LNCaP clone FGC (cell line): Measurements from ENCODE around the gene UNC93A.

ENCODE experiments used
- DNase-seq: peaks from one replicate; pipeline ENCODE4 v3.0.0-alpha.2; 2011; ENCODE audit warnings: low read depth
- H3K4me3 ChIP-seq: 2 replicates; pipeline ENCODE4 v1.5.1; 2011; ENCODE audit warnings: mild to moderate bottlenecking, low read depth, low read length, control low read depth
- TF ChIP-seq, protein P1 (sequence below): IDR thresholded peaks from 2 replicates; pipeline ENCODE4 v1.5.1; 2012; ENCODE audit warnings: mild to moderate bottlenecking; ENCODE audit not compliant: control insufficient read depth, insufficient read depth; ENCODE audit errors: extremely low read depth

Gene UNC93A

DNA sequence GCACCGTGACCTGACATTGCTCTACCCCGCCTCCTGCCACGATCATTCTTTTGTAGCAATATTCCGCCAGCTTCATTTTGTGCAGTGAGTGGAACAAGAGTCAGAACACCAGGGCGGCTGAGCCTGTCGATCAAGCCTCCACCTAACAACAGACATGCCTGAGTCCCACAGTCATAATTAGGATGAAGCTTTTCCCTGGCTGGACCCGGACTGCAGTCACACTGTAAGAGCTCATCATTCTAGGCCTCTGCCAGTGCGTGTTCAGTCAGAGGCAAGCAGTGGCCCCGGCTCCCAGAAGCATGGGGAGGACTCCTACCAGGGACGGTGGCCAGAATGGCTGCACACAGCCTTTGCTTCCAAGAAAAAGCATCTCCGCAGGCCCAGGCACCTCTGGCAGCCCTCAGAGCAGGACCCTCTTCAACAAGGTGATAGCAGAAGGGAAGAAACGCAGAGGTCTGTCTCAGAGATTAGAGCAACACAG, 23.2 kb upstream of the UNC93A start:
- DNase-seq: no peak
- TF ChIP-seq, protein P1, sequence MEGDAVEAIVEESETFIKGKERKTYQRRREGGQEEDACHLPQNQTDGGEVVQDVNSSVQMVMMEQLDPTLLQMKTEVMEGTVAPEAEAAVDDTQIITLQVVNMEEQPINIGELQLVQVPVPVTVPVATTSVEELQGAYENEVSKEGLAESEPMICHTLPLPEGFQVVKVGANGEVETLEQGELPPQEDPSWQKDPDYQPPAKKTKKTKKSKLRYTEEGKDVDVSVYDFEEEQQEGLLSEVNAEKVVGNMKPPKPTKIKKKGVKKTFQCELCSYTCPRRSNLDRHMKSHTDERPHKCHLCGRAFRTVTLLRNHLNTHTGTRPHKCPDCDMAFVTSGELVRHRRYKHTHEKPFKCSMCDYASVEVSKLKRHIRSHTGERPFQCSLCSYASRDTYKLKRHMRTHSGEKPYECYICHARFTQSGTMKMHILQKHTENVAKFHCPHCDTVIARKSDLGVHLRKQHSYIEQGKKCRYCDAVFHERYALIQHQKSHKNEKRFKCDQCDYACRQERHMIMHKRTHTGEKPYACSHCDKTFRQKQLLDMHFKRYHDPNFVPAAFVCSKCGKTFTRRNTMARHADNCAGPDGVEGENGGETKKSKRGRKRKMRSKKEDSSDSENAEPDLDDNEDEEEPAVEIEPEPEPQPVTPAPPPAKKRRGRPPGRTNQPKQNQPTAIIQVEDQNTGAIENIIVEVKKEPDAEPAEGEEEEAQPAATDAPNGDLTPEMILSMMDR: no peak
- H3K4me3 ChIP-seq: no peak overlapping the region

DNA sequence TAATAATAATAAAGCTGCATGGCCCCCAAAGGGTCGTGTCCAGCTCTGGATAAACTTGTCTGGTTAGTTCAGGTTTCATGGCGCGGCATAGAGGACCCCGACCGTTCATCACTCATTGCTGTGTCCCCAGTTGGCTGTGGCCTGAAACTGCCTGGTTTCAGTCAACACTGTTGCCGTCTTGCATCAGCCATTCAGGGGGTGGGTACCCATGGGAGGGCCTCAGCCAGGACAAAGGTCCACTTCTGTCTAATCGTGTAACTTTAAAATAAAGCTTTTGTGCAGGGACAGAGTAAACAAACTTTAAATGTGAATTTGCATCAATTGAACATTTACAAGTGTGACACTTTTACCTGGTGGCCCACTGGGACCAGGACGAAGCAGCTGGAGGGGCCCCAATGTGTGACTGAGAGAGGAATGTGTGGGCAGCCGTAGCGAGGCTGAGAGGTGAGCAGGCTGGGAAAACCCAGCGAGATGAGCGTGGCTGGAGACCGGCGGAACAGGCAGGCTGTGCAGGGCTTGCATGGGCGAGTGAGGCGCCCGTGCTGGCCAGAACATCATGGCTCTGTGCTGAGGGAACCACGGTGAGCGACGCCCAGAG, 22.3 kb upstream of the UNC93A start:
- TF ChIP-seq, protein P1: no peak
- no peak overlapping the region for H3K4me3 ChIP-seq
- DNase-seq: no peak

DNA sequence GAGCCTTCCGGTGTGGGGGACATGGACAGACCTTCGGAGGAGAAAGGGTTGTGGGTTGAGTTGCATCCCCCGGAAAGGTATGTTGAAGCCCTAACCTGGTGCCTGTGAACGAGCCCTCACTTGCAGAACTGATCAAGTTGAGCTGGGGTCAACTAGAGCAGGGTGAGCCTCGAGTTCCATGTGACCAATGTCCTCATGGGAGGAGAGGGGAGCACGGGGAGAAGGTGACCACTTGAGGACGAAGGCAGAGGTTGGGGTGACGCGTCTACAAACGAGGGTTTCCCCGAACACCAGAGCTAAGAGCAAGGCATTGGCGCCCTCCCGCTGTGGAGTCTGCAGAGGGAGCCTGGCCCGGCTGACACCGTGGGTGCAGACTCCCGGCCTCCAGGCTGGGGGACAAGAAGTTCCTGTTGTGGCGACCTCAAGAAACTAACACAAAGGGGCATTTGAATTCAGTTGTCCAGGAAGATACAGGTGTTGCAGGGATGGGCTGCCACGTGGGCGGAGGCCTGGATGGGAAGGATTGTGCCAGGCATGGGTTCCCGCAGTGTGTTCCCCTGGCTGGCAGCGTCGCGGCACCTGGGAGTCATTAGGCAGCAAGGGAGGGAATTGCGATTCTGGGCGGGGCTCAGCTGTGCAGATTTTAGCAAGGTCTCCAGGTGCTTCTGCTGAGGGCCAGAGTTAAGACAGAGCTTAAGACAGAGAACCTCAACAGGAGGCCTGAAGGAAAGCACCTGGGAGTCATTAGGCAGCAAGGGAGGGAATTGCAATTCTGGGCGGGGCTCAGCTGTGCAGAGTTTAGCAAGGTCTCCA, 20.4 kb upstream of the UNC93A start:
- no peak for DNase-seq
- H3K4me3 ChIP-seq: no peak overlapping the region
- TF ChIP-seq, protein P1: no peak

DNA sequence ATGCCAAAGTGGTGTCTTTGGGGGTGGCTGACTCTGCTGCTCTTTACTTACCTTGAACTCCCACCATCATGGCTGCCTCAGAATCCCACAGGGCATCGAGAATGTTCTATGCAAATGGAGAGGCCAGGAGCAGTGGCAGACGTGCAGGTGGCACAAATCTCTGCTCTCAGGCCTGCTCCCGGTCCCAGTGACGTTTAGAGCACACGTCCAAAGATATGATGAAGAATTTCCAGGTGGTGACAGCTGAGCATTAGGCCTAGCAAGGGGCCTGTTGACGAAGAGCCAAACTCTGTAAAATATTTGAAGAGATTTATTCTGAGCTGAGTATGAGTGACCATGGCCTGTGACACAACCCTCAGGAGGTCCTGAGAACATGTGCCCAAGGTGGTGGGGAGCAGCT, 19.0 kb upstream of the UNC93A start:
- TF ChIP-seq, protein P1: no peak
- no peak overlapping the region for H3K4me3 ChIP-seq
- DNase-seq: no peak

DNA sequence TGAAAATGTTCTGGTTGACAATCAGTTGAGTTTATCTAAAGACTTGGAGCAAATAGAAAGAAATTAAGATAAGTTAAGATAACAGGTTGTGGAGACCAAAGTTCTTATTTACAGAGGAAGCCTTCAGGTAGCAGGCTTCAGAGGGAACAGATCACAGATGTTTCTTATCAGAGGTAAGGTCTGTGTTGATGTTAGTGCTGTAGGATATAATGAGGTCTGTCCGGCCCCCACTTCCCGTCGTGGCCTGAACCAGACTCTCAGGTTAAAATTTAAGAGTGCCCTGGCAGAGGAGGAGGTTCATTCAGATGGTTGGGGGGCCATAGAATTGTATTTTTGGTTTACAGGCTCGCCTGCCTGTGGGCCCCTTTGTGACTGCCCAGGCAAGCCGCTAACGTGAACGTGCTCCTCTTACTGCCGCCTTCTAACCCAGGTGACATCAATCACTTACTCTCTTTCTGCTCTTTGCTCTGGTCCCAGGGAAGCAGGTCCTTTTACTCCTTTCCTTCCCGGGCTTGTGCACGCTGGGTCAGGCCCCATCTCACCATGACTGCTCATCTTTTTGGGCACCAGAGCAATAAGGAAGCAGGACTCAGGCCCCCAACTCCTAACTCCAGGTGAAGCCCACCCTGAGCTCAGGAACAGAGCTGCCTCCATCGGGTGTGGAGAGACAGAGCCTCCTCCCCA, 18.3 kb upstream of the UNC93A start:
- TF ChIP-seq, protein P1: no peak
- no peak overlapping the region for H3K4me3 ChIP-seq
- no peak for DNase-seq

DNA sequence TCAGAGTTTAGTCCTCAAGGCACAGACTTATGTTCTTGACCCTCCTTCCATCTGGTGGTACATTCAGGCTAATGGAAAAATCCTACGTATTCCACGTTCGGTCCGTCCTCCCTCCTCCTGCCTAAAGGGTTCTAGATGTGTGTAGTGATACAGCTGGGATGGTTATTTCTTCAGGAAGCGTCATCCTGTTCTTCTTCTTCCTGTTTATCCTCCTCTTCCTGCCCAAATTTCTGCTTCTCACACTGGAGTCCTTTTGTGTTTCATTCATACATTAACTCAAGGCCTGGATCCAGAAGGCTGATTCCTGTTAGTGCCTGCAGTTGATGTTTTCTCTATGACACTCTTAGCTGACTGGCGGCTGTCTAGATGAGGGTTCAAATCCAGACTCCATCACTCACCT, 16.8 kb upstream of the UNC93A start:
- TF ChIP-seq, protein P1: no peak
- no peak overlapping the region for H3K4me3 ChIP-seq
- no peak for DNase-seq
